Central memory CD8-positive, alpha-beta T cell (primary cell): ENCODE measurements around the gene SMYD3.

Source experiments
- ATAC-seq: fragments of 150-1000 bp; cut with Tn5 transposase; replicated peaks from 2 replicates; pipeline ENCODE4 v1.10.0; 2022; ENCODE audit warnings: mild to moderate bottlenecking, moderate FRiP score, moderate number of reproducible peaks; ENCODE audit not compliant: poor library complexity, severe bottlenecking; ENCODE audit errors: extremely low read depth
- DNase-seq, 2 donors: peaks; one replicate each; pipeline ENCODE4 v3.0.0; 2021; ENCODE audit warnings: low spot score in 2 of 2
- H3K27ac Mint-ChIP-seq: one replicate; pipeline ENCODE4 v1.8.0; 2022; ENCODE audit warnings: low read depth, mild to moderate bottlenecking, moderate library complexity, mixed read lengths
- H3K27me3 Mint-ChIP-seq: one replicate; pipeline ENCODE4 v1.8.0; 2022; ENCODE audit warnings: mixed read lengths
- H3K36me3 Mint-ChIP-seq: one replicate; pipeline ENCODE4 v1.8.0; 2022; ENCODE audit warnings: mild to moderate bottlenecking, moderate library complexity, mixed read lengths; ENCODE audit not compliant: insufficient read depth
- H3K4me1 Mint-ChIP-seq: one replicate; pipeline ENCODE4 v1.8.0; 2022; ENCODE audit warnings: mixed read lengths
- H3K4me3 Mint-ChIP-seq: one replicate; pipeline ENCODE4 v1.8.0; 2022; ENCODE audit warnings: mild to moderate bottlenecking, moderate library complexity, mixed read lengths
- H3K9me3 Mint-ChIP-seq: one replicate; pipeline ENCODE4 v1.8.0; 2022; ENCODE audit warnings: mixed read lengths

SMYD3 gene

GRCh38 chr1:246445503-246445902 lies 61.6 kb downstream of the SMYD3 start:
- DNase-seq (no peak), ATAC-seq (no peak)
- Mint-ChIP-seq H3K4me3 (no peak overlapping the region), H3K36me3 (no peaks in the 10 kb centered on the region), H3K4me1 (peaks cover 8% of the 10 kb centered on the region), H3K9me3 (no peaks in the 10 kb centered on the region), H3K27ac (no peak overlapping the region), H3K27me3 (no peaks in the 10 kb centered on the region)

DNA sequence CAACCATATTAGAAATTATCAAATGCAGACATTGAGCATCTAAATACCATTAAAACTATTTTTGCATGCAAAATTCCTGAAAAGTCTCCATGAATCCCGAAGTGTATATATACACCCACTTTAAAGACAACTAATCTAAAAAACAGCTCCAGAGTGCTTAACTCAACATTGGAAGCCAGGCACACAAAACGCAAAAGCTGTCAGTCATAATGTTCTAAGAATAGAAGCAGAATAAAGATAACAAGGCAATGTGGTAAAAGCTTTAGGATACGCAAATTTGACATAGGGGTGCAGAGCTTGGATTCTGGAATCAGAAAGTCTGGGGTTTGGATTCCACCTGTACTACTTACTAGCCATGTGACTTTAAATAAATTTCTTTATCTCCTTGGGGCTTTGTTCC lies 62.5 kb downstream of the SMYD3 start:
- no peaks in the 10 kb centered on the region for H3K9me3 Mint-ChIP-seq
- H3K27me3 Mint-ChIP-seq, result no peaks in the 10 kb centered on the region
- no peak for DNase-seq
- no peak overlapping the region for H3K4me3 Mint-ChIP-seq
- H3K27ac Mint-ChIP-seq, result no peak overlapping the region
- H3K36me3 Mint-ChIP-seq, result no peaks in the 10 kb centered on the region
- H3K4me1 Mint-ChIP-seq, result peaks cover 8% of the 10 kb centered on the region
- no peak for ATAC-seq

- no peaks in the 10 kb centered on the region for H3K9me3 Mint-ChIP-seq
Observed at GRCh38 chr1:246437961-246438360, 69.1 kb downstream of the SMYD3 start.

GRCh38 chr1:246435421-246436041 lies 71.5 kb downstream of the SMYD3 start:
- no peaks in the 10 kb centered on the region for H3K9me3 Mint-ChIP-seq
- H3K4me1 Mint-ChIP-seq, result peaks cover 16% of the 10 kb centered on the region
- H3K27ac Mint-ChIP-seq, result no peak overlapping the region
- no peak overlapping the region for H3K4me3 Mint-ChIP-seq
- no peaks in the 10 kb centered on the region for H3K27me3 Mint-ChIP-seq
- H3K36me3 Mint-ChIP-seq, result peaks cover 4% of the 10 kb centered on the region
- DNase-seq (no peak), ATAC-seq (no peak)

More at GRCh38 chr1:246437961-246438360, 69.1 kb downstream of the SMYD3 start:
- Mint-ChIP-seq H3K36me3 (peaks cover 4% of the 10 kb centered on the region), H3K4me1 (peaks cover 15% of the 10 kb centered on the region), H3K4me3 (no peak overlapping the region), H3K27ac (no peak overlapping the region), H3K27me3 (no peaks in the 10 kb centered on the region)
- no peak for DNase-seq
- ATAC-seq, result no peak

GRCh38 chr1:246434335-246434734 lies 72.7 kb downstream of the SMYD3 start:
- no peak overlapping the region for H3K4me3 Mint-ChIP-seq
- H3K27ac Mint-ChIP-seq, result no peak overlapping the region
- H3K9me3 Mint-ChIP-seq, result no peaks in the 10 kb centered on the region
- DNase-seq (no peak), ATAC-seq (no peak)
- no peaks in the 10 kb centered on the region for H3K27me3 Mint-ChIP-seq
- H3K36me3 Mint-ChIP-seq, result peaks cover 4% of the 10 kb centered on the region
- peaks cover 19% of the 10 kb centered on the region for H3K4me1 Mint-ChIP-seq

DNA sequence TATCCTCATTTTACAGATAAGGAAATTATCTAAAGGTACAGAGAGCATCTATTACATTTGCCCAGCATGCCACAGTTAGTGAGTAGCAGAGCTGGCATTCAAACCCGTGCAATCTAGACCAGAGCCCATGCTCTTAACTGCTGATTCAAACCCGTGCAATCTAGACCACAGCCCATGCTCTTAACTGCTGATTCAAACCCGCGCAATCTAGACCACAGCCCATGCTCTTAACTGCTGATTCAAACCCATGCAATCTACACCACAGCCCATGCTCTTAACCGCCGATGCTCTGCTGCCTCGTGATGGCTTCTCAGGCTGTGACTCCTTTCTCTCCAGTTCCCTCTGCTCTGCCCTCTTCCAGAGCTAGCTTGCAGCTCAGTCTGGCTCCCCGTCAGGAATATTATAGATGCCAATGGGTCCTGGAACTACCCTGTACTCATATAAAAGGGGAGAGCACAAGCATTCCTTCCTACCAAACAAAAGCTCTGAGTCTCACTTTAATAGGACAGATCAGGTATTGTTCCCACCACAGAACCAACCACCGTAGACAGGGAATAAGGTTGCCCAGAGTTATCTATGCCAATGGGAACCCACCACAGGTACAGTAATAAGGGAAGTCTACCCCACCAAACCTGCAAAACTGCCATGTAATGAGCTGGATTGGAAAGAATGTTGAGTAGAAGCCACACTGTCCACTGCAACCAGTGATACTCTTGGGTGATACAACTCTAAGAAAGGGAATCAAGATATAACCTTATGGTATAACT lies 78.4 kb downstream of the SMYD3 start:
- no peaks in the 10 kb centered on the region for H3K36me3 Mint-ChIP-seq
- H3K27ac Mint-ChIP-seq, result no peak overlapping the region
- DNase-seq (no peak), ATAC-seq (no peak)
- no peak overlapping the region for H3K4me3 Mint-ChIP-seq
- no peaks in the 10 kb centered on the region for H3K27me3 Mint-ChIP-seq
- no peaks in the 10 kb centered on the region for H3K9me3 Mint-ChIP-seq
- peaks cover 13% of the 10 kb centered on the region for H3K4me1 Mint-ChIP-seq

DNA sequence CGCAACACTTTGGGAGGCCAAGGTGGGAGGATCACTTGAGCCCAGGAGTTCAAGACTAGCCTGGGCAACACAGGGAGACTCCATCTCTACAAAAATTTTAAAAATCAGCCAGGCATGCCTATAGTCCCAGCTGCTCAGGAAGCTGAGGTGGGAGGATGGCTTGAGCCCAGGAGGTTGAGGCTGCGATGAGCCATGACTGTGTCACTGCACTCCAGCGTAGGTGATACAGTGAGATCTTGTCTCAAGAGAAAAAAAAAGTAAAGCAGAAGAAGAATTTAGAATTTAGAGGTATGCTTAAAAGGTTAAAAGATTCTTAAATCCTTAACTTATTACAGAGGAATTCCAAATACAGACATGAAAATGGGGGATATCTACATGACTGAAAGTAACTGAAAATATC lies 79.5 kb downstream of the SMYD3 start:
- Mint-ChIP-seq H3K27me3 (no peaks in the 10 kb centered on the region), H3K9me3 (no peaks in the 10 kb centered on the region), H3K27ac (no peak overlapping the region), H3K4me3 (no peak overlapping the region), H3K36me3 (no peaks in the 10 kb centered on the region), H3K4me1 (peaks cover 13% of the 10 kb centered on the region)
- ATAC-seq (no peak), DNase-seq (no peak)

DNA sequence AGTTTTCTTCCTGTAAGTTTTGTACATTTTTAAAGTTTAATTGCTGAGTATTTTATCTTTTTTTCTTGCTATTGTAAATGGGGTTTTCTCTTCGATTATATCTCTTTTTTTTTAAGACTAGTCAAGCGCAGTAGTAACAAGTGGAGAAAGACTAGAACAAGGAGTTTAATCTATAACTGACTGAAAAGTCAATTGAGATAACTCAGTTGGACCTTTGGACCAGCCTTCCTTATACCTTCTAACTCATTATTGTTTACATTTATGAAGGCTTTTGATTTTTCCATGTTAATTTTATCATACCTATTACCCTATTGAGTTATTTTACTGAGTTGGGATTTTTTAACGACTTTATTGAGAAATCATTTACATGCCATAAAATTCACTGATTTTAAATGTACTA lies 81.2 kb downstream of the SMYD3 start:
- H3K27ac Mint-ChIP-seq, result no peak overlapping the region

GRCh38 chr1:246425139-246425794 lies 81.8 kb downstream of the SMYD3 start:
- H3K4me1 Mint-ChIP-seq, result peaks cover 6% of the 10 kb centered on the region
- H3K9me3 Mint-ChIP-seq, result no peaks in the 10 kb centered on the region
- ATAC-seq (no peak), DNase-seq (no peak)
- no peak overlapping the region for H3K4me3 Mint-ChIP-seq
- H3K36me3 Mint-ChIP-seq, result no peaks in the 10 kb centered on the region
- H3K27ac Mint-ChIP-seq, result no peak overlapping the region
- H3K27me3 Mint-ChIP-seq, result no peaks in the 10 kb centered on the region

More for the DNA sequence above, 81.2 kb downstream of the SMYD3 start:
- no peaks in the 10 kb centered on the region for H3K27me3 Mint-ChIP-seq
- H3K4me3 Mint-ChIP-seq, result no peak overlapping the region
- no peaks in the 10 kb centered on the region for H3K9me3 Mint-ChIP-seq
- ATAC-seq, result no peak
- no peak for DNase-seq
- peaks cover 12% of the 10 kb centered on the region for H3K4me1 Mint-ChIP-seq
- H3K36me3 Mint-ChIP-seq, result no peaks in the 10 kb centered on the region

GRCh38 chr1:246420300-246420699 lies 86.8 kb downstream of the SMYD3 start:
- H3K4me1 Mint-ChIP-seq, result peaks cover 8% of the 10 kb centered on the region
- ATAC-seq (no peak), DNase-seq (no peak)
- no peaks in the 10 kb centered on the region for H3K36me3 Mint-ChIP-seq
- no peak overlapping the region for H3K27ac Mint-ChIP-seq
- no peaks in the 10 kb centered on the region for H3K9me3 Mint-ChIP-seq
- H3K27me3 Mint-ChIP-seq, result no peaks in the 10 kb centered on the region
- no peak overlapping the region for H3K4me3 Mint-ChIP-seq

- H3K9me3 Mint-ChIP-seq, result no peaks in the 10 kb centered on the region
- no peaks in the 10 kb centered on the region for H3K27me3 Mint-ChIP-seq
- ATAC-seq, result no peak
- peaks cover 8% of the 10 kb centered on the region for H3K4me1 Mint-ChIP-seq
- no peak for DNase-seq
- H3K27ac Mint-ChIP-seq, result no peak overlapping the region
- H3K36me3 Mint-ChIP-seq, result no peaks in the 10 kb centered on the region
- H3K4me3 Mint-ChIP-seq, result no peak overlapping the region
Observed at GRCh38 chr1:246418565-246419312, 88.3 kb downstream of the SMYD3 start.

DNA sequence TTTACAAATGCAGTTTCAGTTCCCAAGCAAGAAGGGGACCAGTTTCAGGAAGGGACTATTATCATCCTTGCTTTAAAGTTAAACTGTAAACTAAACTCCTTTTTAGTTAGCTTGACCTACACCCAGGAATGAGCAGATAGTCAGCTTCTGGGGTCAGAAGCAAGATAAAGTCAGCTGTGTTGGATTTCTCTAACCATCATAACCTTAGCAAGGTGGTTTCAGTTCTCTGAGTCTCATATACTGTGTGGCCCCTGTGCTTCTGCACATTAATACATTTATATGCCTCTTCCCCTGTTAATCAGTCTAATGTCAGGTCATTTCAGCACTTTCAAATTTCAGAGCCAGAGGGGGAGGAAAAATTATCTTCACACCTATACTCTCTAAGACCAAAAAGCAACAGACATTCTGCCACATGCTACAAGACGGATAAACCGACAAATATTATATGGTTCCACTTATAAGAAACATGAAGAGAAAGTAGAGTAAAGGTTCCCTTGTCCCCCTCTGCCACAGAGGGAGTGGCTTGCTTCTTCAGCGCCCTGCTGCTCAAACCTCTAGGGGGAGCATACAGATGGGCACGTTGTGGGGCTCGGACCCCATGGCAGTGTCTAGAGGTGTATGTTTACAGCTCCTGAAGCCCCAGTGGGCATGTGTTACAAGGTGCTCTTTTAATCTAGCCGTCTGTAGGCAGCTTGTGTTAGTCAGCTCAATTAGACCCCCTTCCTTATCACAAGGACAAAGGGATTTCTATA lies 89.1 kb downstream of the SMYD3 start:
- Mint-ChIP-seq H3K4me1 (peaks cover 8% of the 10 kb centered on the region), H3K4me3 (no peak overlapping the region), H3K27me3 (no peaks in the 10 kb centered on the region), H3K36me3 (no peaks in the 10 kb centered on the region), H3K27ac (no peak overlapping the region), H3K9me3 (no peaks in the 10 kb centered on the region)
- DNase-seq, result no peak
- no peak for ATAC-seq
